SU-DHL-6 (cell line): ENCODE results near the gene COL5A1.

Source experiments
- H2AFZ ChIP-seq: fragments of 200-600 bp; sonication (generic); 2 replicates; pipeline ENCODE4 v1.6.1; 2014; ENCODE audit warnings: low read depth, mild to moderate bottlenecking, moderate library complexity, mixed read lengths, antibody characterized with exemption, low read length; ENCODE audit not compliant: severe bottlenecking
- H3F3A ChIP-seq: fragments of 200-600 bp; shearing (Covaris generic); 2 replicates; pipeline ENCODE4 v1.6.0; 2016; ENCODE audit warnings: antibody characterized with exemption, mild to moderate bottlenecking; ENCODE audit not compliant: insufficient read depth
- H3K27ac ChIP-seq: fragments of 200-600 bp; sonication (generic); 2 replicates; pipeline ENCODE4 v1.5.1; 2016; ENCODE audit warnings: low read depth, mild to moderate bottlenecking, low read length, moderate library complexity, mixed read lengths
- H3K27me3 ChIP-seq: fragments of 200-600 bp; sonication (generic), shearing (Covaris generic); 2 replicates; pipeline ENCODE4 v1.6.0; 2014; ENCODE audit warnings: mild to moderate bottlenecking, low read length
- H3K36me3 ChIP-seq: fragments of 200-600 bp; sonication (generic); 2 replicates; pipeline ENCODE4 v1.6.1; 2014; ENCODE audit warnings: mild to moderate bottlenecking, low read length, mixed read lengths
- H3K4me2 ChIP-seq: fragments of 300-600, 200-600 bp; shearing (Covaris generic), sonication (generic); 2 replicates; pipeline ENCODE4 v1.6.0; 2014; ENCODE audit warnings: low read length, low read depth, mild to moderate bottlenecking; ENCODE audit not compliant: poor library complexity, severe bottlenecking
- H3K4me3 ChIP-seq: fragments of 200-600 bp; sonication (generic); 2 replicates; pipeline ENCODE4 v1.5.1; 2014; ENCODE audit warnings: antibody characterized with exemption, low read length, mild to moderate bottlenecking, mixed read lengths; ENCODE audit not compliant: insufficient read depth, poor library complexity, severe bottlenecking
- H3K79me2 ChIP-seq: fragments of 200-600 bp; sonication (generic); 2 replicates; pipeline ENCODE4 v1.6.1; 2014; ENCODE audit warnings: mild to moderate bottlenecking, low read length, moderate library complexity; ENCODE audit not compliant: insufficient read depth
- H3K9ac ChIP-seq: fragments of 200-600 bp; sonication (generic); 2 replicates; pipeline ENCODE4 v1.7.0; 2014; ENCODE audit warnings: mild to moderate bottlenecking, low read length
- H3K9me2 ChIP-seq: fragments of 200-600 bp; sonication (generic); replicated peaks from 2 replicates; pipeline ENCODE4 v1.6.1; 2014; ENCODE audit warnings: low read length; ENCODE audit not compliant: insufficient read depth
- H3K9me3 ChIP-seq: fragments of 200-600 bp; sonication (generic); 2 replicates; pipeline ENCODE4 v1.6.1; 2014; ENCODE audit warnings: low read length, mixed read lengths; ENCODE audit not compliant: insufficient read depth
- H4K20me1 ChIP-seq: fragments of 200-600 bp; sonication (generic); 2 replicates; pipeline ENCODE4 v1.6.1; 2014; ENCODE audit warnings: low read depth, mild to moderate bottlenecking, antibody characterized with exemption, low read length, moderate library complexity, mixed read lengths
- CTCF ChIP-seq: fragments of 200-600 bp; sonication (generic); IDR thresholded peaks from one replicate; pipeline ENCODE4 v1.5.1; 2017; ENCODE audit warnings: antibody characterized with exemption, mild to moderate bottlenecking, low read length, moderate library complexity; ENCODE audit not compliant: insufficient read depth, poor library complexity, severe bottlenecking
- EZH2phosphoT487 ChIP-seq: fragments of 200-600 bp; sonication (generic), shearing (Covaris generic); conservative IDR thresholded peaks from 2 replicates; pipeline ENCODE4 v1.6.1; 2018; ENCODE audit warnings: mild to moderate bottlenecking, antibody characterized with exemption, low read length, moderate library complexity, mixed read lengths

COL5A1 gene

GRCh38 chr9:134639994-134640393 is 1.6 kb upstream of the COL5A1 start:
- Histone ChIP-seq H3F3A (no peaks in the 10 kb centered on the region), H3K4me3 (no peak overlapping the region), H3K27ac (no peak overlapping the region), H3K9me3 (no peaks in the 10 kb centered on the region), H3K9ac (no peak overlapping the region), H3K36me3 (no peaks in the 10 kb centered on the region), H2AFZ (no peak overlapping the region), H3K27me3 (no peaks in the 10 kb centered on the region), H4K20me1 (no peaks in the 10 kb centered on the region), H3K9me2 (no peaks in the 10 kb centered on the region), H3K79me2 (no peaks in the 10 kb centered on the region), H3K4me2 (no peak overlapping the region)
- TF ChIP-seq CTCF (no peak), EZH2phosphoT487 (no peak)

GRCh38 chr9:134640506-134641172 is 964 bp upstream of the COL5A1 start:
- H3K4me2 ChIP-seq, result no peak overlapping the region
- H3K27me3 ChIP-seq, result no peaks in the 10 kb centered on the region

GRCh38 chr9:134641990-134642384 is 384 bp downstream of the COL5A1 start:
- Histone ChIP-seq H2AFZ (no peak overlapping the region), H3K4me2 (no peak overlapping the region), H3F3A (no peaks in the 10 kb centered on the region), H3K27ac (no peak overlapping the region), H3K27me3 (no peaks in the 10 kb centered on the region), H4K20me1 (no peaks in the 10 kb centered on the region), H3K9me2 (no peaks in the 10 kb centered on the region), H3K36me3 (no peaks in the 10 kb centered on the region), H3K4me3 (no peak overlapping the region), H3K9ac (no peak overlapping the region), H3K79me2 (no peaks in the 10 kb centered on the region), H3K9me3 (no peaks in the 10 kb centered on the region)
- no peak for TF ChIP-seq EZH2phosphoT487
- TF ChIP-seq CTCF, result no peak

More at GRCh38 chr9:134640506-134641172, 964 bp upstream of the COL5A1 start:
- TF ChIP-seq CTCF (no peak), EZH2phosphoT487 (no peak)
- Histone ChIP-seq H3K9ac (no peak overlapping the region), H3K9me3 (no peaks in the 10 kb centered on the region), H3F3A (no peaks in the 10 kb centered on the region), H3K9me2 (no peaks in the 10 kb centered on the region), H4K20me1 (no peaks in the 10 kb centered on the region), H2AFZ (no peak overlapping the region), H3K27ac (no peak overlapping the region), H3K4me3 (no peak overlapping the region), H3K36me3 (no peaks in the 10 kb centered on the region), H3K79me2 (no peaks in the 10 kb centered on the region)
